ENCODE measurements around the gene TLE7.

DNA sequence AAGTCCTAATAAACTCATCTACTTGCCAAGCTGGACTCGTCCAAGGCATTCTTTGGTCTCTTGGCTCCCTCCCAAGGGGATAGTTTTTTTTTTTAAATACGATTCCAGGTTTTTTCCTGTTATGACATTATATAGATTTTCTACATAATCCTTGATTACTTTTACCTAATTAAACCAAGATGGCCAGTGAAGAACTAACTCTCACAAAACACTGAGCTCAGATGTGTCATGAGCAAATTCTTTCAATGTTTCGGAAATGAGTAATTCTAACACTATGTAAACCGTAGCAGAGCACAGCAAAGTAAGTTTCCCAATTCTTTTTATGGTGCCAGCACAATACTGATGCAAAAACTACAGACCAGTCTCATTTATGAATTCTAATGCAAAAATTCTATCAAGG, 18.4 kb upstream of the TLE7 start:
- TF ChIP-seq, protein P1, sequence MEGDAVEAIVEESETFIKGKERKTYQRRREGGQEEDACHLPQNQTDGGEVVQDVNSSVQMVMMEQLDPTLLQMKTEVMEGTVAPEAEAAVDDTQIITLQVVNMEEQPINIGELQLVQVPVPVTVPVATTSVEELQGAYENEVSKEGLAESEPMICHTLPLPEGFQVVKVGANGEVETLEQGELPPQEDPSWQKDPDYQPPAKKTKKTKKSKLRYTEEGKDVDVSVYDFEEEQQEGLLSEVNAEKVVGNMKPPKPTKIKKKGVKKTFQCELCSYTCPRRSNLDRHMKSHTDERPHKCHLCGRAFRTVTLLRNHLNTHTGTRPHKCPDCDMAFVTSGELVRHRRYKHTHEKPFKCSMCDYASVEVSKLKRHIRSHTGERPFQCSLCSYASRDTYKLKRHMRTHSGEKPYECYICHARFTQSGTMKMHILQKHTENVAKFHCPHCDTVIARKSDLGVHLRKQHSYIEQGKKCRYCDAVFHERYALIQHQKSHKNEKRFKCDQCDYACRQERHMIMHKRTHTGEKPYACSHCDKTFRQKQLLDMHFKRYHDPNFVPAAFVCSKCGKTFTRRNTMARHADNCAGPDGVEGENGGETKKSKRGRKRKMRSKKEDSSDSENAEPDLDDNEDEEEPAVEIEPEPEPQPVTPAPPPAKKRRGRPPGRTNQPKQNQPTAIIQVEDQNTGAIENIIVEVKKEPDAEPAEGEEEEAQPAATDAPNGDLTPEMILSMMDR (conservative IDR thresholded peaks at IDR 0.05) = no peak
- no peak for TF ChIP-seq EZH2 (IDR thresholded peaks at IDR 0.05; ENCODE audit: low read depth)
